PC-3 (cell line): ENCODE data around the gene RPL27.

Source experiments
- EZH2 ChIP-seq: fragments of 300-600 bp; sonication (generic); IDR thresholded peaks from one replicate; pipeline ENCODE4 v1.6.1; 2017; ENCODE audit warnings: antibody characterized with exemption, mild to moderate bottlenecking, low read length; ENCODE audit not compliant: unreplicated experiment
- EZH2phosphoT487 ChIP-seq: fragments of 300-600 bp; sonication (generic); IDR thresholded peaks from 2 replicates; pipeline ENCODE4 v1.6.1; 2018; ENCODE audit warnings: mild to moderate bottlenecking, antibody characterized with exemption, low read length, borderline replicate concordance

DNA sequence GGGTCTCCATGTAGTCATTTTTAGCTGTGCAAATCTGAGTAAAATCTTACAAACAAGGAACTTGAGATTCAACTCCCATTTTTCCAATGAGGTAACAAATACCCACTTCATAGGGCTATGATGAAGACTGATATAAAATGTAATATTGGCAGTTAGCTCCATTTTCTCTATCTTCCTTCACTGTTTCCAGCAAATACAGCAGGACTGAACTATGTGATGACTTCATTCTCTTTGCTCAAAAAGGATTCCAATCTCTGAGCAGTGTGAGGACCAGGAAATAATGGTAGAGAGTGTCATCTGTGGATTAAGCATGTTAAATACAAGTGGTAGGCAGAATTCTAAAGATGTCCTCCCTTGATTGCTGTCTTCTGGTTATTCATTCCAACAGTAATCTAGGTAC is 45.1 kb downstream of the RPL27 start:
- TF ChIP-seq EZH2, result no peak
- no peak for TF ChIP-seq EZH2phosphoT487
